BE2C (cell line): ENCODE results near the gene TCERG1L.

Source experiments
- DNase-seq: peaks from one replicate; pipeline ENCODE4 v3.0.0-alpha.2; 2020
- H3K27me3 ChIP-seq: fragments of 250-450 bp; sonication (Bioruptor Pico); 2 replicates; pipeline ENCODE4 v1.5.1; 2020; ENCODE audit warnings: mild to moderate bottlenecking
- H3K36me3 ChIP-seq: fragments of 250-450 bp; sonication (Bioruptor Pico); 2 replicates; pipeline ENCODE4 v1.5.1; 2020; ENCODE audit warnings: mild to moderate bottlenecking
- H3K4me1 ChIP-seq: fragments of 250-450 bp; sonication (Bioruptor Pico); 2 replicates; pipeline ENCODE4 v1.5.1; 2020
- H3K4me3 ChIP-seq: 2 replicates; pipeline ENCODE4 v1.5.1; 2011; ENCODE audit warnings: low read depth, low read length
- H3K9me3 ChIP-seq: fragments of 250-450 bp; sonication (Bioruptor Pico); 2 replicates; pipeline ENCODE4 v1.5.1; 2020
- TF ChIP-seq, protein P1 (sequence below): IDR thresholded peaks from 2 replicates; pipeline ENCODE4 v1.5.1; 2012; ENCODE audit warnings: mild to moderate bottlenecking, low read depth, low read length

TCERG1L gene

DNA sequence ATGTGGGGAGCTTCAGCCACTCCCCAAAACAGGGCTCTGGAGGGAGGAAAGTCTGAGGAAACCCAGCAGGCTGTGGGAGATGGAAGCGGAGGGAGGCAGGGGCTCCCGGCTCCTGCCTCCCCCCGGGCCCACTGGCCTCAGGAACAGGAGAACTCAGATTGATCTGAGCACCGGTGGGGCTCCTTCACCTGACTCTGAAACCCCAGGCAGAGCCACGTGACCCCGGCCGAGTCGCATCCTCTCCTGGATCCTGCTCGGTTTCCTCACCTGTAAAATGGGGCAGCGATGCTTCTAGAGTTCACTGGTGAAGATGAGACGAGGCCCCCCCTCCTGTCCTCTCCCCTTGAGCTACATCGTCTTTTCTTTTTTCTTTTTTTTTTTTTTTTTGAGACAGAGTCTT lies 33.6 kb downstream of the TCERG1L start:
- H3K9me3 ChIP-seq: no peaks in the 10 kb centered on the region
- no peaks in the 10 kb centered on the region for H3K36me3 ChIP-seq
- TF ChIP-seq, protein P1, sequence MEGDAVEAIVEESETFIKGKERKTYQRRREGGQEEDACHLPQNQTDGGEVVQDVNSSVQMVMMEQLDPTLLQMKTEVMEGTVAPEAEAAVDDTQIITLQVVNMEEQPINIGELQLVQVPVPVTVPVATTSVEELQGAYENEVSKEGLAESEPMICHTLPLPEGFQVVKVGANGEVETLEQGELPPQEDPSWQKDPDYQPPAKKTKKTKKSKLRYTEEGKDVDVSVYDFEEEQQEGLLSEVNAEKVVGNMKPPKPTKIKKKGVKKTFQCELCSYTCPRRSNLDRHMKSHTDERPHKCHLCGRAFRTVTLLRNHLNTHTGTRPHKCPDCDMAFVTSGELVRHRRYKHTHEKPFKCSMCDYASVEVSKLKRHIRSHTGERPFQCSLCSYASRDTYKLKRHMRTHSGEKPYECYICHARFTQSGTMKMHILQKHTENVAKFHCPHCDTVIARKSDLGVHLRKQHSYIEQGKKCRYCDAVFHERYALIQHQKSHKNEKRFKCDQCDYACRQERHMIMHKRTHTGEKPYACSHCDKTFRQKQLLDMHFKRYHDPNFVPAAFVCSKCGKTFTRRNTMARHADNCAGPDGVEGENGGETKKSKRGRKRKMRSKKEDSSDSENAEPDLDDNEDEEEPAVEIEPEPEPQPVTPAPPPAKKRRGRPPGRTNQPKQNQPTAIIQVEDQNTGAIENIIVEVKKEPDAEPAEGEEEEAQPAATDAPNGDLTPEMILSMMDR: no peak
- DNase-seq: no peak
- no peak overlapping the region for H3K4me3 ChIP-seq
- no peaks in the 10 kb centered on the region for H3K4me1 ChIP-seq
- H3K27me3 ChIP-seq: no peaks in the 10 kb centered on the region

DNA sequence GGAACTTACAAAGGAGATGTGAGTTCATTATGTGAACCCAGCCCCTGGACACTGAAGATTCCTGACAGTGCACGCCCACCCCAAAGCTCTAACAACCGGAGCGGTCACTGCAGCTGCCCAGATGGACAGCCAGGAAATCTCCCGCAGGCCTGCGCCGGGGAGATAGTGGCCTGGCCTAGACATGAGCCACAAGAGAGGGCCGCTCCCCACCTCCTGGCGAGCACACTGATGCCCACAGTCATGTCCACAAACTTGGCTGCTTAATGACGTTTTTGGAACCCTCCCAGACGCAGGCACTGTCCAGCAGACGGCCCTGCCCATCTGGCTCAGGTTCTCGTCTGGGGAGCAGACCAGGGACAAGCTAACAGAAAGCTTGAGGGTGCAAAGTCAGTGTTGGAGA lies 34.2 kb downstream of the TCERG1L start:
- H3K27me3 ChIP-seq: no peaks in the 10 kb centered on the region
- TF ChIP-seq, protein P1: no peak
- DNase-seq: no peak

DNA sequence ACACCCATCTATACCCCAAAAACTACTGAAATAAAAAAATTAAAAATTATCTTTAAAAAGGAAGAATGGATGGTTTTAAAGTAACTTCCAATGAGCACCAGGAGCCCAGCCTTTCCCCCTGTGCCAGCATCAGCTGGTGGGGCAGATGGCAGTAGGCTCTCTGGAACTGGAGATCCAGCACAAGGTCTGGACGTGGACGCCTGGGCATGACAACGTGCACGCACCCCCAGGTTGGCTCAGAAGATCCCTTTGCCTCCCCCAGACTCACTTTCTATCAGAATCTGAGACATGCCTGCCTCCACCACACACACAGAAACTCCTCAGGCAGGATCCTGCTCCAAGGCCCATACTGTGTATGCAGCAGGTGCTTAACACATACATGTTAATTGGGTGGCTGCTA lies 35.8 kb downstream of the TCERG1L start:
- Histone ChIP-seq H3K4me3 (no peak overlapping the region), H3K36me3 (no peaks in the 10 kb centered on the region), H3K4me1 (no peaks in the 10 kb centered on the region), H3K27me3 (no peaks in the 10 kb centered on the region), H3K9me3 (no peaks in the 10 kb centered on the region)
- TF ChIP-seq, protein P1: no peak
- no peak for DNase-seq

More for the DNA sequence above, 34.2 kb downstream of the TCERG1L start:
- Histone ChIP-seq H3K9me3 (no peaks in the 10 kb centered on the region), H3K4me3 (no peak overlapping the region), H3K4me1 (no peaks in the 10 kb centered on the region), H3K36me3 (no peaks in the 10 kb centered on the region)

DNA sequence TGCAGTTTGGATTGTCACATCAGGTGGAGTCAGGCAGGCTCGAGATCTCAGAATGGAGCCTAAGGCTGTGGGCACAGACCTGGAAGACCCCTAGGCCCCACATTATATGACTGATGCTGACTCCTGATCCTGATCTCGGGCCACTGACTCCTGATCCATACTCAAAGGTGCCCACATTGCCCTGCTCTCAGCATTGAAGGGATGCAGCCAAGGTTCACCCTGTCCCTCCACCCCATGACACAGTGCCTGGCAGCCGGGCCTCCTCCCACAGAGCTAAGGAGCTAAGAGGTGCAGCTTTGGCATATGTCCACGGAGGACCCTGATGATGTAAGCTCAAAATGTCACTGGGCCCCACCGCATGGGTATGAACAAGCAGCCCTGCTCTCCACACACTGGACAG lies 36.6 kb downstream of the TCERG1L start:
- TF ChIP-seq, protein P1: no peak
- Histone ChIP-seq H3K9me3 (no peaks in the 10 kb centered on the region), H3K4me1 (no peaks in the 10 kb centered on the region), H3K36me3 (no peaks in the 10 kb centered on the region), H3K4me3 (no peak overlapping the region), H3K27me3 (no peaks in the 10 kb centered on the region)
- DNase-seq: no peak

DNA sequence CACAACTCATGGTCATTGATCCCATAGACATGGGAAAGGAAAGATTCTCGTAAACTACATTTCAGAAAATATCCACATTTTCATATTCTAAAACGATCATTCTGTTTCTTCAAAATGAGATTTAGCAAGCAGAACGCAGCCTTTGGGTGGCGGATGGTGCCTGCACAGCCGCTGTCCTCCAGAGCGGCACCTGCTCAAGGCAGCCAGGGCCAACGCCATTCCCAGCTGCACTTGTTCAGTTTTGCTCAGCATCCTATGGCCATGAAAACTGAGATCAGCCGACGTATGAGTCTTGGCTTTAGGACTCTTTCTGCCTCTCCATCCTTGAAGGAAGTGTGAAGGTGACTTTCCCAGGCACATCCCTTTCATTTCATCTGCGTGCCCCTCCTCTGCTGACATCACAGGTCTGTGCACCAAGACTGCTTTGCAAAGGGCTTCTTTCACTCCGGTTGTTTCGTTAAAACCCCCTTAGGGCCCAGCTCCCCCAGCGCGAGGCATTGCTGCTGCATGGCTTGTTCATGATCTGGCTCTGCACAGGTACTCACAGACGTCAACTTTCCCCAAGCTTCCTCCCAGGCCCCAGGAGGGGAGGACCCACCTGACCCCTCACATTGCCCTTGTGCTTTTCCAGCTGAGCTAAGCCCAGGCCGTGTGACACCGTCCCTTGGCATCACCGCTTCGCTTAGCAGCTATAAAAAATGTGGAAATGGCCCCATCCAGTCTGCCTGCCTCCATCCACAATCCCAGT lies 37.2 kb downstream of the TCERG1L start:
- H3K4me1 ChIP-seq: no peaks in the 10 kb centered on the region
- no peaks in the 10 kb centered on the region for H3K9me3 ChIP-seq
- TF ChIP-seq, protein P1: no peak
- DNase-seq: no peak
- no peaks in the 10 kb centered on the region for H3K27me3 ChIP-seq
- no peaks in the 10 kb centered on the region for H3K36me3 ChIP-seq
- H3K4me3 ChIP-seq: no peak overlapping the region

DNA sequence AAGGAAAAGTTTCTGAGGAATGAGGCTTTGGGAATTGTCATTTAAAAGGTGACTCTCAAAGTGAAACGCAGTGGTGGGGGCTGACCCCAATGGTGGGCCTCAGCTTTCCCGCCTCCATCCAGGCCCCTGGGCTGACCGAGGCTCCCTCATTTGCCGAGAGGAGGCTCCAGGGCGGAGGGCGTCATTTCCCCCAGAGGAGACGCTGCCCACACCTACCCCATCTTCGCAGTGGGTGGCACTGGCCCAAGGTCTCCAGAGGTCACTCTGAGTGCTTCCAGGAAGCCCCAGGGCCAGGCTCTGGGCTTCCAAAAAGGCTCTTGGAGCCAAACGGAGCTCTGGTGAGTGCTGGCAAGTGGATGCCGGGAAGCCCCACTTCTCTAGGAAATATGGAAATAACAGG lies 38.0 kb downstream of the TCERG1L start:
- H3K36me3 ChIP-seq: no peaks in the 10 kb centered on the region
- TF ChIP-seq, protein P1: no peak
- no peaks in the 10 kb centered on the region for H3K4me1 ChIP-seq

More for the DNA sequence above, 38.0 kb downstream of the TCERG1L start:
- DNase-seq: no peak
- Histone ChIP-seq H3K27me3 (no peaks in the 10 kb centered on the region), H3K9me3 (no peaks in the 10 kb centered on the region), H3K4me3 (no peak overlapping the region)
